Calu3 (cell line): ENCODE measurements around the gene CEP162. TPM values are rescaled to one million over a fixed set of nuclear protein-coding genes. Genes with fewer than 3 reads are reported as not detected.
"Not testable (repeated sequence)": the region's sequence is repeated elsewhere in the genome, so short reads cannot be mapped to it uniquely, and the experiment has no call there.

ENCODE experiments used
- BruUV-seq: library from RNA; stranded (reverse); fragments of 400-500 nt; replicated peaks from 2 replicates; lab custom pipeline; 2021; lab: Mats Ljungman, UMichigan
- CTCF ChIA-PET: fragments of 300-600 bp; sonication (Branson Sonifier 250); formaldehyde crosslinking; loops from one replicate; lab custom pipeline; 2022; ENCODE audit warnings: antibody characterized with exemption; lab: Charles Lee
- DNase-seq: peaks from one replicate; pipeline ENCODE4 v3.0.0; 2022
- H3K27ac Mint-ChIP-seq: one replicate; pipeline ENCODE4 v1.8.0; 2022; ENCODE audit warnings: mixed read lengths; ENCODE audit not compliant: unreplicated experiment
- H3K27me3 Mint-ChIP-seq: one replicate; pipeline ENCODE4 v1.8.0; 2022; ENCODE audit warnings: mixed read lengths; ENCODE audit not compliant: unreplicated experiment
- H3K36me3 Mint-ChIP-seq: one replicate; pipeline ENCODE4 v1.8.0; 2022; ENCODE audit warnings: mild to moderate bottlenecking, moderate library complexity, mixed read lengths; ENCODE audit not compliant: insufficient read depth, unreplicated experiment
- H3K4me1 Mint-ChIP-seq: one replicate; pipeline ENCODE4 v1.8.0; 2022; ENCODE audit warnings: mild to moderate bottlenecking, low read depth, mixed read lengths; ENCODE audit not compliant: unreplicated experiment
- H3K4me3 Mint-ChIP-seq: one replicate; pipeline ENCODE4 v1.8.0; 2022; ENCODE audit warnings: mild to moderate bottlenecking, low read depth, moderate library complexity, mixed read lengths; ENCODE audit not compliant: unreplicated experiment
- H3K9me3 Mint-ChIP-seq: one replicate; pipeline ENCODE4 v1.8.0; 2022; ENCODE audit warnings: low read depth, mixed read lengths; ENCODE audit not compliant: unreplicated experiment
- intact Hi-C: fragments of 100-400 bp; cut with micrococcal nuclease; formaldehyde crosslinking; loops from one replicate; pipeline ENCODE4 v1.10.0; 2022; ENCODE audit not compliant: unreplicated experiment
- total RNA-seq: library from RNA; stranded (reverse); gene quantifications from 2 replicates; pipeline ENCODE4 v1.2.3, GENCODE V29; 2022
- TF ChIP-seq, protein P1 (sequence below): fragments of 200-600 bp; IDR thresholded peaks from one replicate; pipeline ENCODE4 v1.8.0; 2022; ENCODE audit warnings: antibody characterized with exemption; ENCODE audit not compliant: unreplicated experiment

CEP162 gene
- total RNA-seq, 1 experiment from 2014 or later = 8.2 TPM

DNA sequence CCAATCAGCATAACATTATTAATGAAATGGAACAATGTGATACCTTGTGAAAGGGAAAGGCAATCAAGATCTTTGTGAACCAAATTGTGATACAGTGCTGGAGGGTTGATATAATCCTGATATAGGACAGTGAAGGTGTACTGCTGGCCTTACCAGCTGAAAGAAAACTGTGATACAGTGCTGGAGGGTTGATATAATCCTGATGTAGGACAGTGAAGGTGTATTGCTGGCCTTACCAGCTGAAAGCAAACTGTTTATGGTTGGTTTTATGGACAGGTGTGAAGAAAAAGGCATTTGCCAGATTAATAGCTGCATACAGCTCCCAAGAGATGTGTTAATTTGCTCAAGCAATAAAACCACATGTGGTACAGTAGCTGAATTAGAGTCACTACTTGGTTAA is 119.9 kb downstream of the CEP162 start:
- no peak overlapping the region for H3K4me3 Mint-ChIP-seq
- no peak for DNase-seq

DNA sequence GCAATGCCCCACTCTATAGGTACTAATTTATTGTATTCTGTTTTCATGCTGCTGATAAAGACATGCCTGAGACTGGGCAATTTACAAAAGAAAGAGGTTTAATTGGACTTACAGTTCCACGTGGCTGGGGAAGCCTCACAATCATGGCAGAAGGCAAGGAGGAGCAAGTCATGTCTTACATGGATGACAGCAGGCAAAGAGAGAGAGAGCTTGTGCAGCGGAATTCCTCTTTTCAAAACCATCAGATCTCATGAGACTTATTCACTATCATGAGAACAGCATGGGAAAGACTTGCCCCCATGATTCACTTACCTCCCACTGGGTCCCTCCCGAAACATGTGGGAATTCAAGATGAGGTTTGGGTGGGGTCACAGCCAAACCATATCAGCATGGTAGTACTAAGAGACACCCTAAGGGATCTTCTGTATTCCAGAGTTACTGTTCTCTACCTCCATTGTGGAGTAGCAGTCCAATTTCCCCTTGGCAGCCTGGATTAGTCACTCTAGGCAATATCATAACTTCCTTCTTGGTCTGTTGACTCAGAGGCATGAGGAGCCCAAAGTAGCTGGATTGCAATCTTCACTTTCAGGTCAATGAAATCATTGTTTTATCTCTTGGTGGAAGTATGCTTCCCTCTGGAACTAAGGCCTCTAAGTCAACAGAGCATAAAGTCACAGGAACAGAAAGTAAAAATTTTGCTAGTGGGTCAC is 122.1 kb downstream of the CEP162 start:
- BruUV-seq, DNase-seq, H3K4me1 Mint-ChIP-seq: not testable (repeated sequence)

More for the DNA sequence above, 119.9 kb downstream of the CEP162 start:
- CTCF ChIA-PET = no interaction called here
- no peaks in the 10 kb centered on the region for H3K36me3 Mint-ChIP-seq
- no TSS peak for BruUV-seq
- H3K27me3 Mint-ChIP-seq = peaks cover 10% of the 10 kb centered on the region
- TF ChIP-seq, protein P1, sequence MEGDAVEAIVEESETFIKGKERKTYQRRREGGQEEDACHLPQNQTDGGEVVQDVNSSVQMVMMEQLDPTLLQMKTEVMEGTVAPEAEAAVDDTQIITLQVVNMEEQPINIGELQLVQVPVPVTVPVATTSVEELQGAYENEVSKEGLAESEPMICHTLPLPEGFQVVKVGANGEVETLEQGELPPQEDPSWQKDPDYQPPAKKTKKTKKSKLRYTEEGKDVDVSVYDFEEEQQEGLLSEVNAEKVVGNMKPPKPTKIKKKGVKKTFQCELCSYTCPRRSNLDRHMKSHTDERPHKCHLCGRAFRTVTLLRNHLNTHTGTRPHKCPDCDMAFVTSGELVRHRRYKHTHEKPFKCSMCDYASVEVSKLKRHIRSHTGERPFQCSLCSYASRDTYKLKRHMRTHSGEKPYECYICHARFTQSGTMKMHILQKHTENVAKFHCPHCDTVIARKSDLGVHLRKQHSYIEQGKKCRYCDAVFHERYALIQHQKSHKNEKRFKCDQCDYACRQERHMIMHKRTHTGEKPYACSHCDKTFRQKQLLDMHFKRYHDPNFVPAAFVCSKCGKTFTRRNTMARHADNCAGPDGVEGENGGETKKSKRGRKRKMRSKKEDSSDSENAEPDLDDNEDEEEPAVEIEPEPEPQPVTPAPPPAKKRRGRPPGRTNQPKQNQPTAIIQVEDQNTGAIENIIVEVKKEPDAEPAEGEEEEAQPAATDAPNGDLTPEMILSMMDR = no peak
- no peak overlapping the region for H3K27ac Mint-ChIP-seq
- intact Hi-C loops = no loop called here
- H3K4me1 Mint-ChIP-seq = no peaks in the 10 kb centered on the region
- no peaks in the 10 kb centered on the region for H3K9me3 Mint-ChIP-seq

DNA sequence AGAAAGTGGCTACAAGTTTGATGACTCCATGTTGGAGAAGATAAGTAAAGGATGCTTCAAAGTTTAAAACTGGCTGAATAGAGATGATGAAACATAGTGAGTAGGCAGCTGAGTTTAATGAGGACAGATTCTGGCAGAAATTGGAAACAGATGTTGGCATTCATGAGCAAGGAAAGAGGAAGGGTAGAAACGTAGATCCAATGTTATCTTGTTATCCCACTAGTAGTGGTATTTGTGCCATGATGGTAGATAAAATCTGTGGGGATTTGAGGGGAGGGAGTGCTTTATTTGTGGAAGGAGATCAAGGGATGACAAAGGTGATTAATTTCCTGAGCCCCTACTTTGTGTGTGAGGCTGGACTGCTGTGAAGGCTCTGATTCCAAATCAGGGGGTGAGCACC is 124.4 kb downstream of the CEP162 start:
- no peak overlapping the region for H3K27ac Mint-ChIP-seq
- TF ChIP-seq, protein P1 = no peak
- peaks cover 17% of the 10 kb centered on the region for H3K27me3 Mint-ChIP-seq
- H3K9me3 Mint-ChIP-seq = no peaks in the 10 kb centered on the region
- intact Hi-C loops = no loop called here
- no peaks in the 10 kb centered on the region for H3K4me1 Mint-ChIP-seq
- H3K4me3 Mint-ChIP-seq = no peak overlapping the region
- CTCF ChIA-PET = no interaction called here
- DNase-seq = no peak
- BruUV-seq = no TSS peak
- peaks cover 5% of the 10 kb centered on the region for H3K36me3 Mint-ChIP-seq

More for the DNA sequence above, 122.1 kb downstream of the CEP162 start:
- H3K27ac Mint-ChIP-seq, CTCF ChIA-PET, H3K9me3 Mint-ChIP-seq, H3K4me3 Mint-ChIP-seq, intact Hi-C loops, H3K36me3 Mint-ChIP-seq: not testable (repeated sequence)
- H3K27me3 Mint-ChIP-seq = peaks cover 17% of the 10 kb centered on the region

DNA sequence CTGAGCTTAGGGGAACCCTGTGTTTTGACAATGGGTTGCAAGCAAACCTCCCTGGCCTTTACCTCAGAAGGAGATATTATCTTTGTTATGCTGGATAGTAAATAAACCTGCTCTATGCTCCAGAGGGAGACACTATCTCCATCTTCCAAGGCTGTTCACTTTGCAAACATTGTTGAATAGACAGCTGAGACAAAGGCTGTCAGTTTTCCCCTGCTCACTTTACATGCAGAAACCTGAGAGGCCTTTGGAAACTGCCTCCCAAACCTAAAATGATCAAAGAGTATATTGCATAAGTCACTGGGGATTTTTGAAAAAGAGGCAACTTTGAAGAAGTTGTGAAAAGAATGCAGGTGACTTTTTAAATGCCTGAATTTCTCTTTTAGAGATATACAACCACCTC is 132.3 kb downstream of the CEP162 start:
- intact Hi-C loops = no loop called here
- BruUV-seq = no TSS peak
- Mint-ChIP-seq H3K4me1 (no peaks in the 10 kb centered on the region), H3K9me3 (no peaks in the 10 kb centered on the region), H3K4me3 (no peak overlapping the region), H3K27me3 (no peaks in the 10 kb centered on the region), H3K27ac (no peak overlapping the region), H3K36me3 (peaks cover 5% of the 10 kb centered on the region)
- CTCF ChIA-PET = interaction anchor here (1.0 kb wide), 1 partner anchor 8 kb away, joined by 3 read pairs; no protein-coding TSS in a partner anchor
- no peak for DNase-seq
- TF ChIP-seq, protein P1 = no peak
